GM23338 (cell line): ENCODE results near the gene ELMO2. TPM values are rescaled to one million over a fixed set of nuclear protein-coding genes. Genes with fewer than 3 reads are reported as not detected.

Source experiments
- ATAC-seq: fragments of 200-7000 bp; cut with Tn5 transposase; 3 replicates; pipeline ENCODE4 v1.9.1; 2020
- DNase-seq: peaks from one replicate; pipeline ENCODE4 v3.0.0-alpha.2; 2015; ENCODE audit warnings: low spot score
- H2AFZ ChIP-seq: fragments of 200-600 bp; sonication (generic); 2 replicates; pipeline ENCODE4 v1.8.0; 2016; ENCODE audit warnings: antibody characterized with exemption, mild to moderate bottlenecking, moderate library complexity
- H3F3A ChIP-seq: fragments of 200-600 bp; sonication (generic); replicated peaks from 2 replicates; pipeline ENCODE4 v1.8.0; 2017; ENCODE audit warnings: antibody characterized with exemption, mixed run types, low read depth
- H3K27ac ChIP-seq: fragments of 200-600 bp; sonication (generic); 2 replicates; pipeline ENCODE4 v1.6.1; 2016; ENCODE audit warnings: low read depth
- H3K27me3 ChIP-seq: fragments of 200-600 bp; sonication (generic); 2 replicates; pipeline ENCODE4 v1.8.0; 2016; ENCODE audit warnings: mild to moderate bottlenecking, mixed run types, moderate library complexity; ENCODE audit not compliant: insufficient read depth
- H3K36me3 ChIP-seq: fragments of 200-600 bp; sonication (generic); 2 replicates; pipeline ENCODE4 v1.8.0; 2016; ENCODE audit warnings: mild to moderate bottlenecking; ENCODE audit not compliant: insufficient read depth
- H3K4me1 ChIP-seq: fragments of 200-600 bp; sonication (generic); 2 replicates; pipeline ENCODE4 v1.8.0; 2016; ENCODE audit warnings: mild to moderate bottlenecking, moderate library complexity; ENCODE audit not compliant: insufficient read depth
- H3K4me2 ChIP-seq: fragments of 200-600 bp; sonication (generic); 2 replicates; pipeline ENCODE4 v1.7.1; 2017; ENCODE audit warnings: mixed run types
- H3K4me3 ChIP-seq: fragments of 200-600 bp; sonication (generic); 2 replicates; pipeline ENCODE4 v1.6.1; 2016; ENCODE audit warnings: mixed run types
- H3K79me2 ChIP-seq: fragments of 200-600 bp; sonication (generic); replicated peaks from 2 replicates; pipeline ENCODE4 v1.8.0; 2017; ENCODE audit warnings: mild to moderate bottlenecking; ENCODE audit not compliant: insufficient read depth
- H3K9me2 ChIP-seq: fragments of 200-600 bp; sonication (generic); 2 replicates; pipeline ENCODE4 v1.8.0; 2017; ENCODE audit not compliant: insufficient read depth
- H4K20me1 ChIP-seq: fragments of 200-600 bp; sonication (generic); replicated peaks from 2 replicates; pipeline ENCODE4 v1.8.0; 2017; ENCODE audit warnings: mild to moderate bottlenecking; ENCODE audit not compliant: insufficient read depth
- H3K27ac Mint-ChIP-seq: 2 replicates; pipeline ENCODE4 v1.8.0; 2020; ENCODE audit warnings: inconsistent platforms, mild to moderate bottlenecking, moderate library complexity, mixed read lengths
- H3K27me3 Mint-ChIP-seq: 3 replicates; pipeline ENCODE4 v1.8.0; 2022; ENCODE audit warnings: low read depth, mild to moderate bottlenecking, moderate library complexity, mixed read lengths, inconsistent platforms; ENCODE audit not compliant: insufficient read depth, poor library complexity
- H3K36me3 Mint-ChIP-seq: 3 replicates; pipeline ENCODE4 v1.8.0; 2021; ENCODE audit warnings: low read depth, mild to moderate bottlenecking, inconsistent platforms, moderate library complexity, mixed read lengths
- H3K4me1 Mint-ChIP-seq: 3 replicates; pipeline ENCODE4 v1.8.0; 2020; ENCODE audit warnings: mild to moderate bottlenecking, inconsistent platforms, mixed read lengths
- H3K4me3 Mint-ChIP-seq: 3 replicates; pipeline ENCODE4 v1.8.0; 2021; ENCODE audit warnings: moderate library complexity, mild to moderate bottlenecking, inconsistent platforms, mixed read lengths
- H3K9me3 Mint-ChIP-seq: 3 replicates; pipeline ENCODE4 v1.8.0; 2020; ENCODE audit warnings: moderate library complexity, mild to moderate bottlenecking, inconsistent platforms, mixed read lengths
- CTCF ChIP-seq, 2 experiments: fragments of 200-600 bp in 1 of 2; sonication (generic) in 1 of 2; conservative IDR thresholded peaks; 2 replicates each; pipeline versions ENCODE4 v1.5.1 to v1.6.1; 2016 to 2017; ENCODE audit warnings: antibody characterized with exemption in 2 of 2, low read depth in 2 of 2, mild to moderate bottlenecking in 2 of 2, moderate library complexity in 1 of 2
- EZH2 ChIP-seq: fragments of 200-600 bp; sonication (generic); IDR thresholded peaks from one replicate; pipeline ENCODE4 v1.8.0; 2017; ENCODE audit warnings: antibody characterized with exemption, mild to moderate bottlenecking, low read depth; ENCODE audit not compliant: unreplicated experiment
- EZH2phosphoT487 ChIP-seq: fragments of 200-600 bp; sonication (generic); IDR thresholded peaks from one replicate; pipeline ENCODE4 v1.8.1; 2018; ENCODE audit warnings: antibody characterized with exemption; ENCODE audit not compliant: unreplicated experiment
- JUNB ChIP-seq: IDR thresholded peaks from one replicate; pipeline ENCODE4 v1.6.1; 2016; ENCODE audit warnings: antibody characterized with exemption; ENCODE audit not compliant: unreplicated experiment
- POLR2AphosphoS5 ChIP-seq: IDR thresholded peaks from 2 replicates; pipeline ENCODE4 v1.6.1; 2016; ENCODE audit warnings: antibody characterized with exemption, low read depth
- STAT1 ChIP-seq: IDR thresholded peaks from one replicate; pipeline ENCODE4 v1.6.1; 2016; ENCODE audit warnings: antibody characterized with exemption; ENCODE audit not compliant: unreplicated experiment
- ZNF114 ChIP-seq: fragments of 250-450 bp; sonication (Bioruptor Pico); IDR thresholded peaks from 2 replicates; pipeline ENCODE4 v1.5.0; 2020; ENCODE audit warnings: mild to moderate bottlenecking, moderate library complexity
- polyA plus RNA-seq: library from polyadenylated mRNA; unstranded; fragments of >200 nt; fragmentation: Nextera tagmentation; extraction: Ambion mirVana; gene quantifications from 2 replicates; pipeline ENCODE4 v1.2.1, GENCODE V29; 2016
- total RNA-seq: library from RNA; depleted of rRNA; stranded (reverse); fragments of >200 nt; shearing (Covaris generic); gene quantifications from 2 replicates; pipeline ENCODE4 v1.2.3, GENCODE V29; 2014

ELMO2 gene
- total and polyA plus RNA-seq, 2 experiments from 2014 or later = 15.1 to 44.1 TPM

- H3K79me2 ChIP-seq = no peaks in the 10 kb centered on the region
- Mint-ChIP-seq H3K4me3 (no peak overlapping the region), H3K4me1 (no peaks in the 10 kb centered on the region), H3K9me3 (no peaks in the 10 kb centered on the region), H3K36me3 (peaks cover 40% of the 10 kb centered on the region), H3K27ac (no peak overlapping the region), H3K27me3 (no peaks in the 10 kb centered on the region)
- no peak overlapping the region for H2AFZ ChIP-seq
- H3K9me2 ChIP-seq = no peaks in the 10 kb centered on the region
- no peak overlapping the region for H3K27ac ChIP-seq
- DNase-seq (no peak), ATAC-seq (no peak)
- no peak overlapping the region for H3K4me3 ChIP-seq
- no peaks in the 10 kb centered on the region for H3K4me1 ChIP-seq
- peaks cover 18% of the 10 kb centered on the region for H3K36me3 ChIP-seq
- H4K20me1 ChIP-seq = no peaks in the 10 kb centered on the region; the same call in 1 of the 2 replicates
- no peaks in the 10 kb centered on the region for H3F3A ChIP-seq
- H3K27me3 ChIP-seq = no peaks in the 10 kb centered on the region
- TF ChIP-seq STAT1 (no peak), JUNB (no peak), EZH2phosphoT487 (no peak), CTCF (conservative IDR thresholded peaks at IDR 0.05; ENCODE audit: low read depth in 2 of 2) (peak in 1 of 2 experiments; percentile 10; a peak in 1 of 4 replicates), EZH2 (no peak)
- H3K4me2 ChIP-seq = no peak overlapping the region
These were observed 28.9 kb downstream of the ELMO2 start for GRCh38 chr20:46377518-46377917.

GRCh38 chr20:46376196-46376785 is 30.1 kb downstream of the ELMO2 start:
- ATAC-seq (no peak), DNase-seq (no peak)
- Mint-ChIP-seq H3K9me3 (no peaks in the 10 kb centered on the region), H3K4me3 (no peak overlapping the region), H3K36me3 (peaks cover 46% of the 10 kb centered on the region), H3K27me3 (no peaks in the 10 kb centered on the region), H3K4me1 (no peaks in the 10 kb centered on the region), H3K27ac (no peak overlapping the region)
- Histone ChIP-seq H3K36me3 (peaks cover 28% of the 10 kb centered on the region), H3K4me3 (no peak overlapping the region), H2AFZ (no peak overlapping the region), H3K27me3 (no peaks in the 10 kb centered on the region), H3K27ac (no peak overlapping the region), H4K20me1 (no peaks in the 10 kb centered on the region; the same call in 1 of the 2 replicates), H3K9me2 (no peaks in the 10 kb centered on the region), H3K4me1 (no peaks in the 10 kb centered on the region), H3K4me2 (no peak overlapping the region), H3F3A (no peaks in the 10 kb centered on the region), H3K79me2 (no peaks in the 10 kb centered on the region)
- TF ChIP-seq EZH2phosphoT487 (no peak), POLR2AphosphoS5 (no peak), EZH2 (no peak), ZNF114 (CRISPR knock-in tag) (no peak), CTCF (conservative IDR thresholded peaks at IDR 0.05; ENCODE audit: low read depth in 2 of 2) (no peak)
